Panc1 (cell line): ENCODE data around the gene FBXO15. TPM values are rescaled to one million over a fixed set of nuclear protein-coding genes. Genes with fewer than 3 reads are reported as not detected.

ENCODE experiments used
- ATAC-seq: fragments of 200-7000 bp; cut with Tn5 transposase; 2 replicates; pipeline ENCODE4 v1.9.1; 2020; ENCODE audit warnings: mild to moderate bottlenecking, moderate library complexity
- BruUV-seq: library from RNA; stranded (reverse); fragments of 400-500 nt; replicated peaks from 2 replicates; lab custom pipeline; 2021; lab: Mats Ljungman, UMichigan
- CTCF ChIA-PET: fragments of 300-600 bp; sonication (Branson Sonifier 250); formaldehyde crosslinking; loops from one replicate; lab custom pipeline; 2022; ENCODE audit warnings: antibody characterized with exemption; lab: Charles Lee
- POLR2A ChIA-PET: fragments of 300-600 bp; sonication (Branson Sonifier 250); formaldehyde crosslinking; loops from one replicate; lab custom pipeline; 2022; ENCODE audit warnings: antibody characterized with exemption; lab: Charles Lee
- DNase-seq: peaks from one replicate; pipeline ENCODE4 v3.0.0-alpha.2; 2010; ENCODE audit warnings: low read depth, low spot score
- H3K27ac ChIP-seq: 2 replicates; pipeline ENCODE4 v1.5.1; 2011; ENCODE audit warnings: mild to moderate bottlenecking, low read length, inconsistent platforms
- H3K27me3 ChIP-seq: fragments of 200-500 bp; sonication (Bioruptor generic); 2 replicates; pipeline ENCODE4 v1.6.0; 2014; ENCODE audit warnings: low read length, inconsistent platforms; ENCODE audit not compliant: control insufficient read depth, insufficient read depth
- H3K36me3 ChIP-seq: fragments of 200-500 bp; sonication (Bioruptor generic); 2 replicates; pipeline ENCODE4 v1.5.1; 2014; ENCODE audit warnings: inconsistent platforms, mild to moderate bottlenecking, low read length, moderate library complexity; ENCODE audit not compliant: control insufficient read depth, insufficient read depth
- H3K4me1 ChIP-seq: 2 replicates; pipeline ENCODE4 v1.5.1; 2011; ENCODE audit warnings: inconsistent platforms, mild to moderate bottlenecking, low read length, moderate library complexity; ENCODE audit not compliant: control insufficient read depth, insufficient read depth
- H3K4me3 ChIP-seq, 2 experiments: 2 replicates each; pipeline ENCODE4 v1.5.1; 2011 to 2012; ENCODE audit warnings: low read depth in 2 of 2, low read length in 2 of 2, mild to moderate bottlenecking in 2 of 2, inconsistent platforms in 1 of 2, moderate library complexity in 1 of 2
- H3K9me3 ChIP-seq: fragments of 200-500 bp; sonication (Bioruptor generic); 2 replicates; pipeline ENCODE4 v1.5.1; 2014; ENCODE audit warnings: low read depth, mild to moderate bottlenecking, inconsistent platforms, low read length, moderate library complexity; ENCODE audit not compliant: control insufficient read depth, insufficient read depth
- POLR2AphosphoS5 ChIP-seq: IDR thresholded peaks from 2 replicates; pipeline ENCODE4 v1.6.1; 2012; ENCODE audit warnings: mild to moderate bottlenecking, low read depth, low read length, moderate library complexity
- SIN3A ChIP-seq: IDR thresholded peaks from 2 replicates; pipeline ENCODE4 v1.6.1; 2012; ENCODE audit warnings: low read depth, mild to moderate bottlenecking, low read length, moderate library complexity, borderline replicate concordance; ENCODE audit not compliant: insufficient read depth
- TCF7L2 ChIP-seq: IDR thresholded peaks from 2 replicates; pipeline ENCODE4 v1.6.1; 2011; ENCODE audit warnings: mild to moderate bottlenecking, low read depth, low read length, inconsistent platforms
- in situ Hi-C: cut with HindIII; loops from 2 replicates; pipeline ENCODE4 v1.10.0; 2016; ENCODE audit warnings: low sequenced_read_pairs, low pct_unique_long_range_greater_than_20kb
- intact Hi-C: fragments of 100-400 bp; cut with micrococcal nuclease; formaldehyde crosslinking; loops from one replicate; pipeline ENCODE4 v1.10.0; 2022; ENCODE audit not compliant: unreplicated experiment
- total RNA-seq: library from RNA; stranded (reverse); gene quantifications from one replicate; pipeline ENCODE4 v1.2.1, GENCODE V29; 2021; ENCODE audit not compliant: unreplicated experiment
- TF ChIP-seq, protein P1 (sequence below), 2 experiments: IDR thresholded peaks; 2 replicates each; pipeline ENCODE4 v1.6.1; 2011 to 2012; ENCODE audit warnings: low read depth in 2 of 2, control low read depth in 1 of 2, low read length in 1 of 2, mild to moderate bottlenecking in 1 of 2, moderate library complexity in 1 of 2; ENCODE audit not compliant: insufficient read depth in 1 of 2
- TF ChIP-seq, protein P2 (sequence below): fragments of 450-650 bp; IDR thresholded peaks from 2 replicates; pipeline ENCODE4 v1.5.1; 2017; ENCODE audit warnings: mild to moderate bottlenecking

Gene FBXO15
- total RNA-seq, 1 experiment from 2014 or later, result 1.9 TPM

GRCh38 chr18:74040008-74040407 lies 107.6 kb downstream of the FBXO15 start:
- DNase-seq (no peak), ATAC-seq (no peak)
- in situ Hi-C loops (no loop called here), intact Hi-C loops (loop anchor here (2.0 to 5.0 kb wide), 2 partner anchors 77 to 303 kb away; no protein-coding TSS in a partner anchor)
- Histone ChIP-seq H3K9me3 (no peaks in the 10 kb centered on the region), H3K27ac (no peak overlapping the region), H3K4me1 (no peaks in the 10 kb centered on the region), H3K27me3 (no peaks in the 10 kb centered on the region), H3K4me3 (no peak overlapping the region), H3K36me3 (no peaks in the 10 kb centered on the region)
- ChIA-PET POLR2A (no interaction called here), CTCF (interaction anchor here (1.5 kb wide), 1 partner anchor 302 kb away, joined by 4 read pairs; no protein-coding TSS in a partner anchor)
- no peak for TF ChIP-seq SIN3A
- TF ChIP-seq POLR2AphosphoS5, result no peak
- TF ChIP-seq, protein P1, sequence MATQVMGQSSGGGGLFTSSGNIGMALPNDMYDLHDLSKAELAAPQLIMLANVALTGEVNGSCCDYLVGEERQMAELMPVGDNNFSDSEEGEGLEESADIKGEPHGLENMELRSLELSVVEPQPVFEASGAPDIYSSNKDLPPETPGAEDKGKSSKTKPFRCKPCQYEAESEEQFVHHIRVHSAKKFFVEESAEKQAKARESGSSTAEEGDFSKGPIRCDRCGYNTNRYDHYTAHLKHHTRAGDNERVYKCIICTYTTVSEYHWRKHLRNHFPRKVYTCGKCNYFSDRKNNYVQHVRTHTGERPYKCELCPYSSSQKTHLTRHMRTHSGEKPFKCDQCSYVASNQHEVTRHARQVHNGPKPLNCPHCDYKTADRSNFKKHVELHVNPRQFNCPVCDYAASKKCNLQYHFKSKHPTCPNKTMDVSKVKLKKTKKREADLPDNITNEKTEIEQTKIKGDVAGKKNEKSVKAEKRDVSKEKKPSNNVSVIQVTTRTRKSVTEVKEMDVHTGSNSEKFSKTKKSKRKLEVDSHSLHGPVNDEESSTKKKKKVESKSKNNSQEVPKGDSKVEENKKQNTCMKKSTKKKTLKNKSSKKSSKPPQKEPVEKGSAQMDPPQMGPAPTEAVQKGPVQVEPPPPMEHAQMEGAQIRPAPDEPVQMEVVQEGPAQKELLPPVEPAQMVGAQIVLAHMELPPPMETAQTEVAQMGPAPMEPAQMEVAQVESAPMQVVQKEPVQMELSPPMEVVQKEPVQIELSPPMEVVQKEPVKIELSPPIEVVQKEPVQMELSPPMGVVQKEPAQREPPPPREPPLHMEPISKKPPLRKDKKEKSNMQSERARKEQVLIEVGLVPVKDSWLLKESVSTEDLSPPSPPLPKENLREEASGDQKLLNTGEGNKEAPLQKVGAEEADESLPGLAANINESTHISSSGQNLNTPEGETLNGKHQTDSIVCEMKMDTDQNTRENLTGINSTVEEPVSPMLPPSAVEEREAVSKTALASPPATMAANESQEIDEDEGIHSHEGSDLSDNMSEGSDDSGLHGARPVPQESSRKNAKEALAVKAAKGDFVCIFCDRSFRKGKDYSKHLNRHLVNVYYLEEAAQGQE (IDR thresholded peaks at IDR 0.05; ENCODE audit: insufficient read depth in 1 of 2, low read depth in 2 of 2, low read length in 1 of 2), result no peak
- TF ChIP-seq TCF7L2, result no peak
- TF ChIP-seq, protein P2, sequence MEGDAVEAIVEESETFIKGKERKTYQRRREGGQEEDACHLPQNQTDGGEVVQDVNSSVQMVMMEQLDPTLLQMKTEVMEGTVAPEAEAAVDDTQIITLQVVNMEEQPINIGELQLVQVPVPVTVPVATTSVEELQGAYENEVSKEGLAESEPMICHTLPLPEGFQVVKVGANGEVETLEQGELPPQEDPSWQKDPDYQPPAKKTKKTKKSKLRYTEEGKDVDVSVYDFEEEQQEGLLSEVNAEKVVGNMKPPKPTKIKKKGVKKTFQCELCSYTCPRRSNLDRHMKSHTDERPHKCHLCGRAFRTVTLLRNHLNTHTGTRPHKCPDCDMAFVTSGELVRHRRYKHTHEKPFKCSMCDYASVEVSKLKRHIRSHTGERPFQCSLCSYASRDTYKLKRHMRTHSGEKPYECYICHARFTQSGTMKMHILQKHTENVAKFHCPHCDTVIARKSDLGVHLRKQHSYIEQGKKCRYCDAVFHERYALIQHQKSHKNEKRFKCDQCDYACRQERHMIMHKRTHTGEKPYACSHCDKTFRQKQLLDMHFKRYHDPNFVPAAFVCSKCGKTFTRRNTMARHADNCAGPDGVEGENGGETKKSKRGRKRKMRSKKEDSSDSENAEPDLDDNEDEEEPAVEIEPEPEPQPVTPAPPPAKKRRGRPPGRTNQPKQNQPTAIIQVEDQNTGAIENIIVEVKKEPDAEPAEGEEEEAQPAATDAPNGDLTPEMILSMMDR, result no peak
- no TSS peak for BruUV-seq

- TF ChIP-seq, protein P2, result no peak
- TF ChIP-seq SIN3A (no peak), TCF7L2 (no peak), POLR2AphosphoS5 (no peak)
- TF ChIP-seq, protein P1 (IDR thresholded peaks at IDR 0.05; ENCODE audit: insufficient read depth in 1 of 2, low read depth in 2 of 2, low read length in 1 of 2), result no peak
- Histone ChIP-seq H3K4me3 (no peak overlapping the region), H3K4me1 (no peaks in the 10 kb centered on the region), H3K36me3 (no peaks in the 10 kb centered on the region), H3K27ac (no peak overlapping the region), H3K9me3 (no peaks in the 10 kb centered on the region), H3K27me3 (no peaks in the 10 kb centered on the region)
- intact Hi-C loops (no loop called here), in situ Hi-C loops (no loop called here)
- no peak for DNase-seq
- BruUV-seq, result no TSS peak
- no peak for ATAC-seq
- POLR2A ChIA-PET, result no interaction called here
- CTCF ChIA-PET, result no interaction called here
These were observed 118.5 kb downstream of the FBXO15 start for GRCh38 chr18:74029161-74029560.

Other genes starting within 250 kb of the FBXO15 start
- gene TIMM21, start 689 bp upstream of the FBXO15 start, total RNA-seq, result 82.0 TPM
- gene CYB5A, start 144.1 kb upstream of the FBXO15 start, total RNA-seq, result 51.3 TPM
- not detected for gene C18orf63, start 168.0 kb upstream of the FBXO15 start, total RNA-seq